ENCODE results near the gene BIRC7. TPM values are rescaled to one million over a fixed set of nuclear protein-coding genes. Genes with fewer than 3 reads are reported as not detected.

BIRC7 gene
- total RNA-seq, 1 experiment from 2014 or later, result not detected

DNA sequence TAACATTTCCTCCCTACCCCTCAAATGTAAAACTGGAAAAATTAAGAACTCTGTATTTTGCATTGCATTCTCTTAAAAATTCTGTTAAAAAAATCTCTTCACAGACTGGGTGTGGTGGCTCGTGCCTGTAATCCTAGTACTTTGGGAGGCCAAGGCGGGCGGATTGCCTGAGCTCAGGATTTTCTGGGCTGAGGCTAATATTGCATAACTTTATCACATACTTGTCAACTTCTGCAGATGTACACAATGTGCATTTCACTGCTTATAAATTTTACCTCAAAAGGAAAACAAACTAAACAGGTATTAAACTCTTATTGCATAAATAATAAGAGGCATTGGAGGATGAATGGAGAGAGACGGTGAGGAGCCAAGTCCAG, 40.9 kb upstream of the BIRC7 start:
- DNase-seq, result no peak
- Histone ChIP-seq H3K27ac (no peak overlapping the region), H3K9me2 (ENCODE audit: insufficient read depth) (no peaks in the 10 kb centered on the region), H4K20me1 (ENCODE audit: insufficient read depth) (peaks cover 50% of the 10 kb centered on the region), H3K27me3 (ENCODE audit: insufficient read depth, low read depth) (no peaks in the 10 kb centered on the region), H3K4me1 (replicated peaks; ENCODE audit: insufficient read depth) (peaks cover 11% of the 10 kb centered on the region), H3K79me2 (ENCODE audit: low read depth) (peaks cover 40% of the 10 kb centered on the region), H3K4me2 (no peak overlapping the region), H3K36me3 (ENCODE audit: low read depth) (0 out of 2 replicates have a peak, but pooled peaks cover 25% of the 10 kb centered on the region), H3K9me3 (ENCODE audit: insufficient read depth, low read depth) (no peaks in the 10 kb centered on the region), H2AFZ (no peak overlapping the region), H3F3A (ENCODE audit: insufficient read depth, low read depth) (peaks cover 39% of the 10 kb centered on the region; the same call in 1 of the 2 replicates), H3K4me3 (no peak overlapping the region)
- BruUV-seq (replicated peaks), result no TSS peak
- no peak for TF ChIP-seq EZH2 (IDR thresholded peaks at IDR 0.05; ENCODE audit: low read depth)
- TF ChIP-seq, protein P1, sequence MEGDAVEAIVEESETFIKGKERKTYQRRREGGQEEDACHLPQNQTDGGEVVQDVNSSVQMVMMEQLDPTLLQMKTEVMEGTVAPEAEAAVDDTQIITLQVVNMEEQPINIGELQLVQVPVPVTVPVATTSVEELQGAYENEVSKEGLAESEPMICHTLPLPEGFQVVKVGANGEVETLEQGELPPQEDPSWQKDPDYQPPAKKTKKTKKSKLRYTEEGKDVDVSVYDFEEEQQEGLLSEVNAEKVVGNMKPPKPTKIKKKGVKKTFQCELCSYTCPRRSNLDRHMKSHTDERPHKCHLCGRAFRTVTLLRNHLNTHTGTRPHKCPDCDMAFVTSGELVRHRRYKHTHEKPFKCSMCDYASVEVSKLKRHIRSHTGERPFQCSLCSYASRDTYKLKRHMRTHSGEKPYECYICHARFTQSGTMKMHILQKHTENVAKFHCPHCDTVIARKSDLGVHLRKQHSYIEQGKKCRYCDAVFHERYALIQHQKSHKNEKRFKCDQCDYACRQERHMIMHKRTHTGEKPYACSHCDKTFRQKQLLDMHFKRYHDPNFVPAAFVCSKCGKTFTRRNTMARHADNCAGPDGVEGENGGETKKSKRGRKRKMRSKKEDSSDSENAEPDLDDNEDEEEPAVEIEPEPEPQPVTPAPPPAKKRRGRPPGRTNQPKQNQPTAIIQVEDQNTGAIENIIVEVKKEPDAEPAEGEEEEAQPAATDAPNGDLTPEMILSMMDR (conservative IDR thresholded peaks at IDR 0.05), result no peak
- ChIA-PET POLR2A (ENCODE audit: unreplicated experiment) (interaction anchor here (0.7 kb wide), 1 partner anchor 461 kb away, joined by 4 read pairs; no protein-coding TSS in a partner anchor), CTCF (no interaction called here)
- intact Hi-C loops (cut with micrococcal nuclease; ENCODE audit: unreplicated experiment), result no loop called here

DNA sequence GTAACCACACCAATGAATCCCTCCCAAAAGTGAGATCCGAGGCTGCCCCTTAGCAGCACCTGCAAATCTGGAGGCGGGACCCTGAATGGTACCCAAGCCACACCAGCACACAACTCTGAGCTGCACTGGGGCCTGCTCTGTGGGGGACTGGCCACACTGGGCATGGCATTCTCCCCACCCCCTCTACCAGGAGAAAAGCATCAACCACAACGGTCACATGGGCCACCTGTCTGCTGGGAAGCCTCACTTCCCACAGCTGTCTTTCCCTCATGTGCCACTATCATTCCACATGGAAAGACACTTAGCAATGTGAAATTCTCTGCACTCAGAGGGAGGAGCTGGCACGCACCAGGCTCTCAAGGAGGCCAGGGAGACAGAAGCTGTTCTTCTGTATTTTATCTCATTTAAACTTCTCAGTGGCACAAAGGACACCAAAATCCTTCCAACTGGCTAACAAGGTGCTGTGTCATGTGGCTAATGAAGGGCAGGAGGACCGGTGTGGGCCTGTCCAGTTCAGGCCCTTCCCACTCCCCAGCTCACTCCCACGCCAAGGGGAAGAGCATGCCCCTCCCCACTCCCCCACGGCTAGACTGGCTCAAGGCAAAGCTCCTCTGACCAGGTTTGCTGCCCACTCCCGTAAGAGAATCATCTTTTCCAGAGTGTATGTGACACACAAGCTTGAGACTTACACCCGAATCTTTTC, 38.8 kb upstream of the BIRC7 start:
- DNase-seq, result no peak
- H3K4me2 ChIP-seq, result no peak overlapping the region
- H3K79me2 ChIP-seq (ENCODE audit: low read depth), result peaks cover 61% of the 10 kb centered on the region
- peaks cover 72% of the 10 kb centered on the region for H4K20me1 ChIP-seq (ENCODE audit: insufficient read depth)
- H3K36me3 ChIP-seq (ENCODE audit: low read depth), result peaks cover 37% of the 10 kb centered on the region; the same call in 1 of the 2 replicates
- intact Hi-C loops (cut with micrococcal nuclease; ENCODE audit: unreplicated experiment), result no loop called here
- H3K27ac ChIP-seq, result no peak overlapping the region
- H3K27me3 ChIP-seq (ENCODE audit: insufficient read depth, low read depth), result no peaks in the 10 kb centered on the region
- no peaks in the 10 kb centered on the region for H3K9me2 ChIP-seq (ENCODE audit: insufficient read depth)
- POLR2A ChIA-PET (ENCODE audit: unreplicated experiment), result interaction anchor here (0.5 kb wide), 1 partner anchor 403 kb away, joined by 4 read pairs; no protein-coding TSS in a partner anchor
- H3K9me3 ChIP-seq (ENCODE audit: insufficient read depth, low read depth), result no peaks in the 10 kb centered on the region
- no peak overlapping the region for H3K4me3 ChIP-seq
- BruUV-seq (replicated peaks), result no TSS peak
- no peaks in the 10 kb centered on the region for H3K4me1 ChIP-seq (replicated peaks; ENCODE audit: insufficient read depth)
- H3F3A ChIP-seq (ENCODE audit: insufficient read depth, low read depth), result peaks cover 34% of the 10 kb centered on the region
- CTCF ChIA-PET, result no interaction called here
- H2AFZ ChIP-seq, result no peak overlapping the region
- TF ChIP-seq EZH2 (IDR thresholded peaks at IDR 0.05; ENCODE audit: low read depth), result no peak

DNA sequence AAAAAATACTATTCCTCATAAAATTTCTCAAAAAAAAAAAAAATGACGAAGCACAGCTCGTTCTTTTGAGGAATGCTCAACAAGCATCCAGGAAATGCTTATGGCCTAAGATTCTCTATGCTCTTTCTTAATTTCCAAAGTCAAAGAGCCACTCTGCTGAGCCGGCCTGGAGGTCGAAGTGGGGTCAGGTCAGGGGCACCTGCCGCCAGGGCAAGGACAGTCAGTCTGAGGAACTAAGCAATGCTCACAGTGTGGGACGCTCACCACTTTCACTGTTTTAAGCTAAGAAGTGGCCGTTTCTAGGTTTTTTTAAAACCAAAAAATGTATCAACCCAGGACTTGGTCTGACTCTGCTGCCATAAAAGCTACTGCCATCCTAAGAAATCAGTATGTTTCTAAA, 37.1 kb upstream of the BIRC7 start:
- peaks cover 89% of the 10 kb centered on the region for H4K20me1 ChIP-seq (ENCODE audit: insufficient read depth)
- BruUV-seq (replicated peaks), result no TSS peak
- H3K27ac ChIP-seq, result no peak overlapping the region
- POLR2A ChIA-PET (ENCODE audit: unreplicated experiment), result no interaction called here
- H3K4me2 ChIP-seq, result no peak overlapping the region
- H3K9me2 ChIP-seq (ENCODE audit: insufficient read depth), result no peaks in the 10 kb centered on the region
- H2AFZ ChIP-seq, result no peak overlapping the region
- peaks cover 30% of the 10 kb centered on the region for H3F3A ChIP-seq (ENCODE audit: insufficient read depth, low read depth)
- H3K36me3 ChIP-seq (ENCODE audit: low read depth), result peaks cover 52% of the 10 kb centered on the region; the same call in 1 of the 2 replicates
- intact Hi-C loops (cut with micrococcal nuclease; ENCODE audit: unreplicated experiment), result no loop called here
- H3K4me3 ChIP-seq, result no peak overlapping the region
- DNase-seq, result no peak
- H3K9me3 ChIP-seq (ENCODE audit: insufficient read depth, low read depth), result no peaks in the 10 kb centered on the region
- H3K27me3 ChIP-seq (ENCODE audit: insufficient read depth, low read depth), result no peaks in the 10 kb centered on the region
- CTCF ChIA-PET, result interaction anchor here (0.7 kb wide), 1 partner anchor 496 kb away, joined by 9 read pairs; no protein-coding TSS in a partner anchor
- H3K79me2 ChIP-seq (ENCODE audit: low read depth), result peaks cover 78% of the 10 kb centered on the region
- TF ChIP-seq EZH2 (IDR thresholded peaks at IDR 0.05; ENCODE audit: low read depth), result no peak
- TF ChIP-seq, protein P1 (conservative IDR thresholded peaks at IDR 0.05), result no peak
- H3K4me1 ChIP-seq (replicated peaks; ENCODE audit: insufficient read depth), result no peaks in the 10 kb centered on the region
